IPS-15b (cell line): ENCODE data around the gene FHOD3.

Experiments
- H3K27me3 ChIP-seq: one replicate; pipeline ENCODE4 v1.6.1; 2013; ENCODE audit warnings: low read length; ENCODE audit not compliant: control insufficient read depth, insufficient read depth
- H3K36me3 ChIP-seq: one replicate; pipeline ENCODE4 v1.6.1; 2013; ENCODE audit warnings: low read length; ENCODE audit not compliant: control insufficient read depth, insufficient read depth
- H3K4me1 ChIP-seq: one replicate; pipeline ENCODE4 v1.6.1; 2013; ENCODE audit warnings: mild to moderate bottlenecking, low read length; ENCODE audit not compliant: control insufficient read depth, insufficient read depth
- H3K4me3 ChIP-seq: one replicate; pipeline ENCODE4 v1.5.1; 2013; ENCODE audit warnings: low read depth, low read length
- H3K9ac ChIP-seq: one replicate; pipeline ENCODE4 v1.6.1; 2013; ENCODE audit warnings: low read depth, mild to moderate bottlenecking, low read length
- H3K9me3 ChIP-seq: one replicate; pipeline ENCODE4 v1.6.1; 2013; ENCODE audit warnings: mild to moderate bottlenecking, low read length; ENCODE audit not compliant: control insufficient read depth, insufficient read depth

The FHOD3 gene

DNA sequence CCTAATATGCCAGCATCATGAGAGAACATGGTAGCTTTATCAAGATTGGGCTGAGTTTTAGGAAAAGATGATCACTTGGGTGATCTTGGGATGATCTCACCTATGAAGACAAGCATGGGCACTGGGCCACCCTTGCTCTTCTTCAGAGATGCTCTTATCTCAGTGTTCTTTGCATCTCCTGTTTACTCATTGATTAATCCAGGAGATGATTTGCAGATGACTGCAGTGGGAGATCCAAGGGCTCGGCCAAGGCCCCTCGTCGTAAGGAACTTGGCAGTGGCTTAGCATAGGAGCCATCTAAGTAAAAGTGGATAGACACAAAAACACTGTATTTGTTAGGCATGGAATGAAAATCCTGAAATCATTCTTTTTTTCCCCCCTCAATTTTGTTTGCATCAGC is 228.4 kb downstream of the FHOD3 start:
- Histone ChIP-seq H3K4me1 (no peaks in the 10 kb centered on the region), H3K4me3 (no peak overlapping the region), H3K36me3 (no peaks in the 10 kb centered on the region), H3K9ac (no peak overlapping the region), H3K27me3 (no peaks in the 10 kb centered on the region), H3K9me3 (no peaks in the 10 kb centered on the region)

DNA sequence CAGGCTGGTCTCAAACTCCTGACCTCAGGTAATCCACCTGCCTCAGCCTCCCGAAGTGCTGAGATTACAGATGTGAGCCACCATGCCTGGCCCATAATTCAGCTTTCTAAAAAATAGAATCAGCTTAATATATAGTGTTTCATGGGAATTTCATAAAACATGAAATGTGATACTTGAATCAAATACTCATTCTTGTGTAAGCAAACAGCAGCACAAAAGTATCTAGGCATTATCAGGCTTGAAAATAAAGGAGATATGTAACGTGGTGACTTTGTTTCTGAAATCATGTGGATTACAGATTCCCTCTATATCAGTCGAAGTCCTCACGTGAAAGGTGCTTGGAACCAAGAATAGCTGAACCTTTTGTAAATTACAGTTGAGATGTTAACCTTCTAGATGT is 229.1 kb downstream of the FHOD3 start:
- Histone ChIP-seq H3K4me1 (no peaks in the 10 kb centered on the region), H3K4me3 (no peak overlapping the region), H3K9me3 (no peaks in the 10 kb centered on the region), H3K27me3 (no peaks in the 10 kb centered on the region), H3K36me3 (no peaks in the 10 kb centered on the region), H3K9ac (no peak overlapping the region)

DNA sequence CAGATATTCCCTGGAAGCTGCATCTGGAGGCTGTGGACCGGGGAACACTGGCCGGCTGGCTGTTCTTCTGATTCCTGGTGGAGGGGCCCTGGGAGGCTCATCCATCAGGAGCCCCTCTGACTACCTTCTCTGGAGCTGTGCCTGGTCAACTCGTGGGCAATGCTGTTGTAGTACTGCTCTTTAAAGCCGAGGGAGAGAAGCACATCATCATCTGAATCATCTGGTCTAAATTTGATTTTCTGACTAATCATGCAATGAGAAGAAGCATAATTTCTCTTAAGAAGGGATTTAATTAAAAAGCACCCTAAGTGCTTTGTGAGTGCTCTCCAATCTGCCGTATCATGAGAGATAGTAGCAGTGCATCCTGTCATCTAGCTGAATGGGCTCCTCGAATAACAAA is 229.5 kb downstream of the FHOD3 start:
- no peak overlapping the region for H3K9ac ChIP-seq
- no peaks in the 10 kb centered on the region for H3K4me1 ChIP-seq
- no peak overlapping the region for H3K4me3 ChIP-seq
- H3K36me3 ChIP-seq, result no peaks in the 10 kb centered on the region
- no peaks in the 10 kb centered on the region for H3K27me3 ChIP-seq
- no peaks in the 10 kb centered on the region for H3K9me3 ChIP-seq

DNA sequence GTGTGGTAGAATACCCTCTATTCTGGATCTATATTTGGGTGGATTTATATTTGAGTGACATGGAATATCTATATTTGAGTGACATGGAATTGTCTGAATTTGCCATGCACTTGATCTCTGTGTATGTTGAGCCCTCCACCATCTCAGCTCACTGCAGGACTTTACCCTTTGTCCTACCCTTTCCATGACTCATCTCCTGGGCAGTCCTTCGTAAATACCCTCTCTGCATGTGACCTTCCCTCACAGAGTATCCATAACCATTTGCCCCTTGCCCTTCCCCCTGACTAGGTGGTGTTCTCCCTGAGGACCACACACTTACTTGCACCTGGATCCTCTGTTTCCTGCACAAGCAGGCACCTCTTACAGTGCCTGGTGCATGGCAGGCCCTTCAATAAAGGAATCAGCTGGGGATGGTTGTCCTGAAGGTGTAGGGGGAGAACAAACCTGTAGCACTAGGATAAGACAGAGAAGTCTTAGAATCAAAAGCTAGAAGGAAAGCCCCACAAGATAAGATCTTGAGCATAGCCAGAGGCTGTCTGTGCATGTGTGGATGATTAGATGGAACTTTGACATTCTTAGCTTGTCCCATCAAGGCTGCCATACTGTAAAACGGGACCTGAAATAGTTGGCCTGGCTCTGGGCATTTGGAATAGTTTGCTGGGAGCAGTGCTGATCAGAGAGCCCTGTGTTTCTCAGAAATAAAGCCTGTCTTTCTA is 230.4 kb downstream of the FHOD3 start:
- H3K27me3 ChIP-seq, result no peaks in the 10 kb centered on the region
- H3K9me3 ChIP-seq, result no peaks in the 10 kb centered on the region
- H3K4me1 ChIP-seq, result no peaks in the 10 kb centered on the region
- H3K36me3 ChIP-seq, result no peaks in the 10 kb centered on the region
- H3K4me3 ChIP-seq, result no peak overlapping the region
- H3K9ac ChIP-seq, result no peak overlapping the region

DNA sequence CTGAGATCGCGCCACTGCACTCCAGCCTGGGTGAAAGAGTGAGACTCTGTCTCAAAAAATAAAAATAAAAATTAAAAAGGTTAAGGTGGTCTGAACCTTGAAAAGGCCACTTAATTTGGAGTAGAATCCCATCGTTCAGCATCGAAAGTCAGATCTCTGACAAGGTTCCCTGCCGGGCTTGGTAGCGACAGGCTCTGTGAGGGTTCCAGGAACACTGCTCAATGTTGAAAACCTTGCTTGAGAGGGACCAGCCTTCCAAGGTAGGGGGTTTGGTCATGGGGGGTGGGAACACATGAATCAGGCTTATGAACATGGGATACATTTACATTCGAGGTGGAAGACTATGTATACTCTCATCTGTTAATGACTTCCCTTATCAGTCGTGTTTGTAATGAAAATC is 232.2 kb downstream of the FHOD3 start:
- Histone ChIP-seq H3K27me3 (no peaks in the 10 kb centered on the region), H3K9me3 (no peaks in the 10 kb centered on the region), H3K4me1 (no peaks in the 10 kb centered on the region), H3K4me3 (no peak overlapping the region), H3K36me3 (no peaks in the 10 kb centered on the region), H3K9ac (no peak overlapping the region)

DNA sequence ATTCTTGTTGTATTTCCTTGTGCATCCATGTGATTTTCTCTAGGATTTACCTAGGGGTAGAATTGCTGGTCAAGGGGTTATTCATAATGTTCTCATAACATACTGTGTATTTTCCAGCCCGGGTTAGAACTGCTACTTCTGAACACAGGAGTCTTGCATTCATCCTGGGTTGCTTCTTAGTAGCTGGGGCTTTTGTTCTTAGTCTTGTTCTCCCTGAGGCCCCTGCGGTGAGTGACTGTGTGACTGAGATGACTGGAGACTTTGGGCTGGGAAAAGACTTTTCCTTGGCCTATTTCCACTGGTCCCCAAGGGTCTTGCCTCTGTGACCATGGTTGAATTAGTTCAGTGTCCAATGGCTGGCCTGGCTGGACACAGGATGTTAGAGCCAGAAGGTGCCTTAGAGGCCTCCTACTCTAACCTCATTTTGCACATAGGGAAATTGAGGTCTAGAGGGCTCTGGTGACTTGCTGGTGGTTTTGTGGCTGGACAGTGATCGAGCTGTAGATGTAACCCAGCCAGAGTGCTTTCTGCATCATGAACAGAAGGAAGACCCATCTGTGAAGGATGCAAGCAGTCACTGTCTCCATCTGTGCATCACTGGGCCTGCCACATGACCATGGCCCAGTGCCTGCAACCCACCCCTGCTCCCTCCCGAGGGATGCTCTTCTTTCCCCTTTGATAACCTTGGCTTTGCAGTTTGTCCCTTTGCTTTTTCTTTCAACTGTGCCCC is 233.3 kb downstream of the FHOD3 start:
- peaks cover 2% of the 10 kb centered on the region for H3K4me1 ChIP-seq
- no peak overlapping the region for H3K9ac ChIP-seq
- H3K9me3 ChIP-seq, result no peaks in the 10 kb centered on the region
- no peaks in the 10 kb centered on the region for H3K36me3 ChIP-seq
- H3K4me3 ChIP-seq, result no peak overlapping the region
- no peaks in the 10 kb centered on the region for H3K27me3 ChIP-seq

DNA sequence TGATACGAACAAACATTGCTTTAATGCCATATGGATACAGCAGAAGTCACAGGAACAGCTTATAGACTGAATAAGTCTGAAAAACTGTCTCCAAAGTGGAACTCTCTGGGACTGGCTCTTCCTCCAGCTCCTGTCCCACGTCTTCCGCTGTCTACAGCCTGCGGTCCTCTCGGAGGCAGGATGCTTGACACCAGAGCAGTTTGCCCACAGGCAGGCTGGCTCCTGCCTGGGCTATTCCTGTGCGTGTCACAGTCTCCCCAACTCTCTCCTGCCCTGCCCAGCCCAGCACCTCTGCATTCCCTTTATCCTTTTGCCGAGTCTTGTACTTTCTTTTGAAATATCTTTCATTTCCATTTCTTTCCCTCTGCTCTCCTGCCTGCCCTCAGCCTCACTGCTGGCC is 234.1 kb downstream of the FHOD3 start:
- Histone ChIP-seq H3K4me1 (peaks cover 2% of the 10 kb centered on the region), H3K27me3 (no peaks in the 10 kb centered on the region), H3K9ac (no peak overlapping the region), H3K4me3 (no peak overlapping the region), H3K36me3 (no peaks in the 10 kb centered on the region), H3K9me3 (no peaks in the 10 kb centered on the region)

DNA sequence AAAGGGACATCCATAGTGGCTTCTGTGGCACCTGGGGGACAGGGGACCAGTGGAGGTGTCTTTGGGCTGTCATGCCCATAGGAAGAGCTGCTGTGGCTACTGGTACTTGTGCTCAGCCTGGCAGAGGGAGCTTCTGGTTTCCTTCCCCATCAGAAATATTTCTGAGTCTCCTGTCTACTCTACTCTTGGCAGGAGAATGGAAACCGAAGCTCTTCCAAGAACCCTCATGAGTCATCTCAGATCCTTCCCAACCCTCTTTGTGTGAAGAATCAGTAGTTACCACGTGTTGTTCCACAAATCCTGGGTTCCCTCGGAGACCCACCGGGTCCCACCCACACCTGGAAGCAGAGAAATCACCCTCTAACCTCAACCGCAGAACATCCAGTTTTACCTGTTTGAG is 234.9 kb downstream of the FHOD3 start:
- Histone ChIP-seq H3K9me3 (no peaks in the 10 kb centered on the region), H3K36me3 (no peaks in the 10 kb centered on the region), H3K4me3 (no peak overlapping the region), H3K27me3 (no peaks in the 10 kb centered on the region), H3K4me1 (peaks cover 2% of the 10 kb centered on the region), H3K9ac (no peak overlapping the region)

DNA sequence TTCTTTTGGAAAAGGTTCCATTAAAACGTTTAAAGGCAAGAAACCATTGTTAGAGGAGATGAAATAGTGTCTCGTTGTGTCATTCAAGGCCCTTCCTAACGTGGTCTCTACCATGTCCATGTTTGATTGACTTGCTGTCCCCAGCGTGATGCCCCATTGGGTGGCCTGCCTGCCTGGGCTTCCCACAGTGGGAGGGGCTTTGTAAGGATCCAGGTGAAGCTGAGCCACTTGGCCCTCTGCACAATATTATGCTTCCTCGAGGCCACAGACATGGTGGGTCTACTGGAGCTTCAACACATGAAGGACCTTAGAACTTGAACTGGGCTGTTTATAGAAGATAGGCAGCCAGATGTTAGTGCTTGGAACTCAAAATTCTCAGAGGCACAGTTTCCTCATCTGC is 235.3 kb downstream of the FHOD3 start:
- no peaks in the 10 kb centered on the region for H3K36me3 ChIP-seq
- H3K4me1 ChIP-seq, result peaks cover 2% of the 10 kb centered on the region
- H3K4me3 ChIP-seq, result no peak overlapping the region
- no peaks in the 10 kb centered on the region for H3K27me3 ChIP-seq
- H3K9ac ChIP-seq, result no peak overlapping the region
- no peaks in the 10 kb centered on the region for H3K9me3 ChIP-seq

DNA sequence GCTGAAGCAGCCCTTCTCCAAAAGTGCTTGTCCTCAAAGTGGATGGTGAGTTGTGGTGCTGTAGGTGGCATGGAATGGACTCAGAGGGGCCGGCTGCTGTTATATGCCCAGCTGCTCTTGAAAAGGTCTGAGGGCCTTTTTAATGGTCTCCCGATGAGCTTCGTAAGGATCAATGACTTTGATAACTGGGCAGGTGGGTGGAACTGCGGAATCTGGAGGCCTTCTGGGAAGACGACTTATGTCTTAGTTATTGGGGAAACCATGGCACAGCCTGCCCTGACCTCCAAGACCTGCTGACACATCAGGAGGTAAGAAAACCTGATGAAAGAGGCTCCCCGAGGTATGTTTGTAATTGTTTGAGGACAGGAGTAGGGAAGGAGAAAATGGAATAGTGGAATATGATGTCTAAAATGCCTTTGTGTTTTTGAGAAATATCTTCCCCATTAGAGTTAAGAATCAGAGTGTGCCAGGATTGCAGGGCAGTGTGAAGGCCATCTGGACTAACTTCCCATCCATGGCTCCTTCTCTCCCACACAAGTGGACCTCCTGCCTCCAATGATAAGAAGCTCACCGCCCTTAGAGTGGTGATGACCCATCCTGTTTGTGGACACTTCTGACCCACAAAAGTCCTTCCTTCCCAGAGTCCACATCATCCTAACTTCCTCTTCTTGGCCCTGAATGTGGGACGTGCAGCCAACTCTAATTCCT is 236.1 kb downstream of the FHOD3 start:
- Histone ChIP-seq H3K4me1 (peaks cover 2% of the 10 kb centered on the region), H3K4me3 (no peak overlapping the region), H3K36me3 (no peaks in the 10 kb centered on the region), H3K9ac (no peak overlapping the region), H3K27me3 (no peaks in the 10 kb centered on the region), H3K9me3 (no peaks in the 10 kb centered on the region)

DNA sequence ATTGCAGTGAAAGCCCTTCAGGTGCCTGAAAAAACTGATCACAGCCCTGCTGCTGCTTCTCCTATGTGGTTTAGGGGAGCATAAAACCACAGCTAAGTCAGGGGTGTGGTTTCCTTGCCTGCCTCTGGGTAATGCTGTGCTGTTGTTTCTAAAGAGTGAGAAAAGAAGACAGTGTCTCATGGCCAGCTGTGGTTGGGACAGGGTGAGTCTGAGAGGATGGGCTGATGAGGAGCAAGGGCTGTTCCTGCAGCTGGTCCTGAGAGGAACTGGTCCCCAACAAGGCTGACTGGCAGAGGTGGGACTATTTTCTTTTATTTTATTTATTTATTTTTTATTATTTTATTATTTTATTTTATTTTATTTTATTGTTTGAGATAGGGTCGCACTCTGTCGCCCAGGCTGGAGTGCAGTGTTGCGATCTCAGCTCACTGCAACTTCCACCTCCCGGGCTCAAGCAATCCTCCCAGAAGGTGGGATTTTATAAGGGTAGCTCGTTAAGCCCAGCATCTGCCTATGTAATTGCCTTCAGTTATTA is 236.7 kb downstream of the FHOD3 start:
- no peaks in the 10 kb centered on the region for H3K9me3 ChIP-seq
- H3K36me3 ChIP-seq, result no peaks in the 10 kb centered on the region
- no peak overlapping the region for H3K4me3 ChIP-seq
- H3K27me3 ChIP-seq, result no peaks in the 10 kb centered on the region
- H3K4me1 ChIP-seq, result peaks cover 2% of the 10 kb centered on the region
- H3K9ac ChIP-seq, result no peak overlapping the region
